ENCODE results near the gene RASL11B. TPM values are rescaled to one million over a fixed set of nuclear protein-coding genes. Genes with fewer than 3 reads are reported as not detected.

RASL11B gene
- total RNA-seq, 1 experiment from 2014 or later: 1.2 TPM

DNA sequence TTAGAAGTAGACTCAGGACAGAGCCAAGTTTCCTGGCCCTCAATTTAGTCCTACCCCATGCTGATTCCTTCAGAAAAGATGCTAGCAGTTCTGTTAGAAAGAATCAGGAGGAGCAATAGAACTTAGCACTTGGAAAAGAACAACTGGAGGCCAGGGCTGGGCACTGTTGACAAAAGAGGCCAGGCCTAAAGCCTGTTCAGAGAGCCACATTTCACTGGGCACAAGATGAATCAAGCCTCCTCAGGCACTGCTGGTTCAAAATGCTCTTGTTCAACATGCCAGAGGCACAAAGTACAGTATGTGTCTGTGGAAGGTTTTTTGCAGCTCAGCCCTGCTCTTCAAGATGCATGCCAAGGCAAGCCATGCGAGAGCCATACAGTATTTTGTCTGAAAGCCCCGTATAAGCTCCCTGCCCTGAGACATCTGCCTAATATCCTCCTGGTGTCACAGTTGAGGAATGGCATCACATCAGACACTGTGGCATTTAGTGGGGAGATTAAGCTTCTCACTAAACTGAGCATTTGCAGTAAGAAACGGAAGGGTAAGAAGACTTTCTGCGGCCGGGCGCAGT, 53.7 kb downstream of the RASL11B start:
- no peaks in the 10 kb centered on the region for H3K9me3 ChIP-seq
- no peak overlapping the region for H3K4me3 ChIP-seq
- H3K27me3 ChIP-seq: no peaks in the 10 kb centered on the region
- no peak for DNase-seq
- H3K36me3 ChIP-seq: peaks cover 17% of the 10 kb centered on the region

Other genes with a start within 250 kb of the RASL11B start
- 14.6 and 28.2 TPM in 2 replicates for gene USP46, start 203.0 kb upstream of the RASL11B start, total RNA-seq (2014; rRNA removed; shearing (Covaris generic); ENCODE audit: low replicate concordance)
- 0.46 and 0.94 TPM in 2 replicates for gene ERVMER34-1, start 110.9 kb upstream of the RASL11B start, total RNA-seq (2014; rRNA removed; shearing (Covaris generic); ENCODE audit: low replicate concordance)